Liver (tissue), 9 donors: ENCODE measurements around the gene ABTB2. TPM values are rescaled to one million over a fixed set of nuclear protein-coding genes. Genes with fewer than 3 reads are reported as not detected.

Experiments
- DNase-seq: peaks from one replicate; pipeline ENCODE4 v3.0.0-alpha.2; 2017; ENCODE audit warnings: low spot score
- H3K27ac ChIP-seq, 2 donors: one replicate each; pipeline ENCODE4 v1.7.0; 2013; ENCODE audit warnings: inconsistent platforms in 2 of 2, low read length in 2 of 2, control low read depth in 1 of 2, low read depth in 1 of 2, mild to moderate bottlenecking in 1 of 2
- H3K27me3 ChIP-seq, 4 donors: one replicate each; pipeline versions ENCODE4 v1.6.1 to v1.7.0; 2013; ENCODE audit warnings: low read length in 3 of 4, inconsistent platforms in 1 of 4, mild to moderate bottlenecking in 1 of 4, moderate library complexity in 1 of 4; ENCODE audit not compliant: control insufficient read depth in 4 of 4, insufficient read depth in 4 of 4
- H3K36me3 ChIP-seq, 4 donors: one replicate each; pipeline versions ENCODE4 v1.6.1 to v1.7.0; 2013; ENCODE audit warnings: low read length in 3 of 4, mild to moderate bottlenecking in 3 of 4, low read depth in 1 of 4, moderate library complexity in 1 of 4; ENCODE audit not compliant: control insufficient read depth in 4 of 4, insufficient read depth in 3 of 4
- H3K4me1 ChIP-seq, 4 donors: one replicate each; pipeline versions ENCODE4 v1.6.1 to v1.7.0; 2013; ENCODE audit warnings: low read length in 3 of 4, mild to moderate bottlenecking in 3 of 4, moderate library complexity in 1 of 4; ENCODE audit not compliant: control insufficient read depth in 4 of 4, insufficient read depth in 4 of 4
- H3K4me3 ChIP-seq, 3 donors: one replicate each; pipeline versions ENCODE4 v1.6.1 to v1.7.0; 2013; ENCODE audit warnings: low read length in 3 of 3, control low read depth in 1 of 3, low read depth in 1 of 3, mild to moderate bottlenecking in 1 of 3
- H3K9ac ChIP-seq, 2 donors: one replicate each; pipeline ENCODE4 v1.7.0; 2013; ENCODE audit warnings: low read length in 2 of 2, mild to moderate bottlenecking in 2 of 2, moderate library complexity in 2 of 2, control low read depth in 1 of 2, low read depth in 1 of 2
- H3K9me3 ChIP-seq, 4 donors: one replicate each; pipeline versions ENCODE4 v1.6.1 to v1.7.0; 2013; ENCODE audit warnings: low read length in 3 of 4; ENCODE audit not compliant: control insufficient read depth in 4 of 4
- EGR1 ChIP-seq, 2 donors: IDR thresholded peaks; 2 replicates each; pipeline ENCODE4 v1.6.1; 2016 to 2018; ENCODE audit warnings: antibody characterized with exemption in 2 of 2, low read depth in 2 of 2
- FOXA1 ChIP-seq: IDR thresholded peaks from 2 replicates; pipeline ENCODE4 v1.6.1; 2016; ENCODE audit warnings: antibody characterized with exemption
- GABPA ChIP-seq, 2 donors: IDR thresholded peaks in 1 of 2; conservative IDR thresholded peaks in 1 of 2; 2 replicates each; pipeline ENCODE4 v1.6.1; 2016; ENCODE audit warnings: antibody characterized with exemption in 2 of 2, mild to moderate bottlenecking in 1 of 2, moderate library complexity in 1 of 2
- HNF4A ChIP-seq, 2 donors: conservative IDR thresholded peaks; 2 replicates each; pipeline ENCODE4 v1.6.1; 2016; ENCODE audit warnings: antibody characterized with exemption in 2 of 2, mild to moderate bottlenecking in 2 of 2
- HNF4G ChIP-seq: IDR thresholded peaks from 2 replicates; pipeline ENCODE4 v1.6.1; 2016; ENCODE audit warnings: antibody characterized with exemption
- JUND ChIP-seq, 2 donors: IDR thresholded peaks; 2 replicates each; pipeline ENCODE4 v1.6.1; 2016; ENCODE audit warnings: antibody characterized with exemption in 2 of 2
- NR2F2 ChIP-seq: IDR thresholded peaks from 2 replicates; pipeline ENCODE4 v1.6.1; 2016; ENCODE audit warnings: antibody characterized with exemption
- RAD21 ChIP-seq, 2 donors: IDR thresholded peaks; 2 replicates each; pipeline ENCODE4 v1.6.1; 2016; ENCODE audit warnings: antibody characterized with exemption in 2 of 2, mild to moderate bottlenecking in 2 of 2
- RXRA ChIP-seq, 2 donors: IDR thresholded peaks; 2 replicates each; pipeline ENCODE4 v1.6.1; 2017 to 2018; ENCODE audit warnings: antibody characterized with exemption in 2 of 2, mild to moderate bottlenecking in 1 of 2
- SP1 ChIP-seq: IDR thresholded peaks from 2 replicates; pipeline ENCODE4 v1.6.1; 2018; ENCODE audit warnings: antibody characterized with exemption, mild to moderate bottlenecking
- TAF1 ChIP-seq: conservative IDR thresholded peaks from 2 replicates; pipeline ENCODE4 v1.6.1; 2016; ENCODE audit warnings: antibody characterized with exemption, mild to moderate bottlenecking
- YY1 ChIP-seq: IDR thresholded peaks from 2 replicates; pipeline ENCODE4 v1.6.1; 2016; ENCODE audit warnings: antibody characterized with exemption, mild to moderate bottlenecking
- WGBS: extraction: QIAGEN DNeasy Blood & Tissue Kit; methylation state at CpG from one replicate; pipeline ENCODE4 v1.1.7; 2013; 5-methylcytosine and 5-hydroxymethylcytosine counted together
- polyA plus RNA-seq, 2 donors: library from polyadenylated mRNA; stranded (reverse) in 1 of 2; unstranded in 1 of 2; fragments of 200-250 nt in 1 of 2; fragments of >200 nt in 1 of 2; fragmentation: Nextera tagmentation in 1 of 2; extraction: Ambion mirVana in 1 of 2; gene quantifications; one replicate each; pipeline versions ENCODE4 v1.2.1 to v1.2.3, GENCODE V29; 2013 to 2015
- total RNA-seq, 2 donors: library from RNA; depleted of rRNA; stranded (reverse); fragments of >200 nt; gene quantifications; one replicate each; pipeline ENCODE4 v1.2.3, GENCODE V29; 2014
- TF ChIP-seq, protein P1 (sequence below): IDR thresholded peaks from 2 replicates; pipeline ENCODE4 v1.6.1; 2016; ENCODE audit warnings: antibody characterized with exemption
- TF ChIP-seq, protein P2 (sequence below): fragments of 150-350 bp; IDR thresholded peaks from 2 replicates; pipeline ENCODE4 v1.5.1; 2017; ENCODE audit warnings: improper control_type of control experiment, low read depth, low read length; ENCODE audit not compliant: missing input control
- TF ChIP-seq, protein P3 (sequence below): IDR thresholded peaks from 2 replicates; pipeline ENCODE4 v1.6.1; 2016; ENCODE audit warnings: antibody characterized with exemption
- TF ChIP-seq, protein P4 (sequence below): IDR thresholded peaks from 2 replicates; pipeline ENCODE4 v1.6.1; 2016; ENCODE audit warnings: antibody characterized with exemption, mild to moderate bottlenecking
- TF ChIP-seq, protein P5 (sequence below): IDR thresholded peaks from 2 replicates; pipeline ENCODE4 v1.6.1; 2016; ENCODE audit warnings: antibody characterized with exemption
- donor health status: healthy.
- donor health status: healthy.
- donor health status: healthy.
- donor health status: healthy.
- donor health status: healthy.

ABTB2 gene
- total and polyA plus RNA-seq, 4 donors: 2.4 to 8.9 (median 6.1) TPM

DNA sequence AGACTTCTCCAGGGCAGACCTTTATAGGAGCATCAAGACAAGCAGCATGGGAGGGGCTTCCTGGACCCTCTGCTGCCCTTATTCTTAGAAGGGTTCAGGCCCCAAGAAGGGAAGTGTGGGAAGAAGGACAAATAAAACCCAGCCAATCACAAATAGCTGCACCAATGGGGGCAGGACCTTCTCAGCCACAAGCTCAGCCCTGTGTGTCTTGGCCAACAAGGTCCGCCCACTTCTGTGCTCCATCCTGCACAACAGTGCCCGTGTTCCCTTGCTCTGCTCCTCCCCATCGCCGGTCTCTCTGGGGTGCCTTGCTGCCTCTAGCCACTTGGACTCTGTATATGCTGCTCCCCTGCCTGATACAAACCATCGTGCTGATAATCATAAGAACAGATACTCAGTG lies 166.2 kb downstream of the ABTB2 start:
- Histone ChIP-seq H3K9ac (no peak overlapping the region), H3K4me3 (no peak overlapping the region), H3K27me3 (no peaks in the 10 kb centered on the region), H3K4me1 (peaks cover 0 to 3% (median 0%) of the 10 kb centered on the region in 4 donors), H3K27ac (no peak overlapping the region), H3K9me3 (no peaks in the 10 kb centered on the region), H3K36me3 (peaks cover 0 to 5% (median 2%) of the 10 kb centered on the region in 4 donors)
- DNase-seq: no peak
- TF ChIP-seq, protein P1, sequence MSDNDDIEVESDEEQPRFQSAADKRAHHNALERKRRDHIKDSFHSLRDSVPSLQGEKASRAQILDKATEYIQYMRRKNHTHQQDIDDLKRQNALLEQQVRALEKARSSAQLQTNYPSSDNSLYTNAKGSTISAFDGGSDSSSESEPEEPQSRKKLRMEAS: no peak
- TF ChIP-seq, protein P2, sequence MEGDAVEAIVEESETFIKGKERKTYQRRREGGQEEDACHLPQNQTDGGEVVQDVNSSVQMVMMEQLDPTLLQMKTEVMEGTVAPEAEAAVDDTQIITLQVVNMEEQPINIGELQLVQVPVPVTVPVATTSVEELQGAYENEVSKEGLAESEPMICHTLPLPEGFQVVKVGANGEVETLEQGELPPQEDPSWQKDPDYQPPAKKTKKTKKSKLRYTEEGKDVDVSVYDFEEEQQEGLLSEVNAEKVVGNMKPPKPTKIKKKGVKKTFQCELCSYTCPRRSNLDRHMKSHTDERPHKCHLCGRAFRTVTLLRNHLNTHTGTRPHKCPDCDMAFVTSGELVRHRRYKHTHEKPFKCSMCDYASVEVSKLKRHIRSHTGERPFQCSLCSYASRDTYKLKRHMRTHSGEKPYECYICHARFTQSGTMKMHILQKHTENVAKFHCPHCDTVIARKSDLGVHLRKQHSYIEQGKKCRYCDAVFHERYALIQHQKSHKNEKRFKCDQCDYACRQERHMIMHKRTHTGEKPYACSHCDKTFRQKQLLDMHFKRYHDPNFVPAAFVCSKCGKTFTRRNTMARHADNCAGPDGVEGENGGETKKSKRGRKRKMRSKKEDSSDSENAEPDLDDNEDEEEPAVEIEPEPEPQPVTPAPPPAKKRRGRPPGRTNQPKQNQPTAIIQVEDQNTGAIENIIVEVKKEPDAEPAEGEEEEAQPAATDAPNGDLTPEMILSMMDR: no peak
- TF ChIP-seq JUND (IDR thresholded peaks at IDR 0.05) (no peak), EGR1 (IDR thresholded peaks at IDR 0.05; ENCODE audit: low read depth in 2 of 2) (no peak), GABPA (IDR thresholded peaks at IDR 0.05 in 1 of 2, conservative IDR thresholded peaks at IDR 0.05 in 1 of 2) (no peak), TAF1 (no peak), RAD21 (IDR thresholded peaks at IDR 0.05) (no peak), YY1 (no peak), RXRA (IDR thresholded peaks at IDR 0.05) (no peak), NR2F2 (no peak), FOXA1 (no peak), SP1 (no peak), HNF4G (no peak)
- TF ChIP-seq, protein P3, sequence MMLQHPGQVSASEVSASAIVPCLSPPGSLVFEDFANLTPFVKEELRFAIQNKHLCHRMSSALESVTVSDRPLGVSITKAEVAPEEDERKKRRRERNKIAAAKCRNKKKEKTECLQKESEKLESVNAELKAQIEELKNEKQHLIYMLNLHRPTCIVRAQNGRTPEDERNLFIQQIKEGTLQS: no peak
- TF ChIP-seq, protein P4, sequence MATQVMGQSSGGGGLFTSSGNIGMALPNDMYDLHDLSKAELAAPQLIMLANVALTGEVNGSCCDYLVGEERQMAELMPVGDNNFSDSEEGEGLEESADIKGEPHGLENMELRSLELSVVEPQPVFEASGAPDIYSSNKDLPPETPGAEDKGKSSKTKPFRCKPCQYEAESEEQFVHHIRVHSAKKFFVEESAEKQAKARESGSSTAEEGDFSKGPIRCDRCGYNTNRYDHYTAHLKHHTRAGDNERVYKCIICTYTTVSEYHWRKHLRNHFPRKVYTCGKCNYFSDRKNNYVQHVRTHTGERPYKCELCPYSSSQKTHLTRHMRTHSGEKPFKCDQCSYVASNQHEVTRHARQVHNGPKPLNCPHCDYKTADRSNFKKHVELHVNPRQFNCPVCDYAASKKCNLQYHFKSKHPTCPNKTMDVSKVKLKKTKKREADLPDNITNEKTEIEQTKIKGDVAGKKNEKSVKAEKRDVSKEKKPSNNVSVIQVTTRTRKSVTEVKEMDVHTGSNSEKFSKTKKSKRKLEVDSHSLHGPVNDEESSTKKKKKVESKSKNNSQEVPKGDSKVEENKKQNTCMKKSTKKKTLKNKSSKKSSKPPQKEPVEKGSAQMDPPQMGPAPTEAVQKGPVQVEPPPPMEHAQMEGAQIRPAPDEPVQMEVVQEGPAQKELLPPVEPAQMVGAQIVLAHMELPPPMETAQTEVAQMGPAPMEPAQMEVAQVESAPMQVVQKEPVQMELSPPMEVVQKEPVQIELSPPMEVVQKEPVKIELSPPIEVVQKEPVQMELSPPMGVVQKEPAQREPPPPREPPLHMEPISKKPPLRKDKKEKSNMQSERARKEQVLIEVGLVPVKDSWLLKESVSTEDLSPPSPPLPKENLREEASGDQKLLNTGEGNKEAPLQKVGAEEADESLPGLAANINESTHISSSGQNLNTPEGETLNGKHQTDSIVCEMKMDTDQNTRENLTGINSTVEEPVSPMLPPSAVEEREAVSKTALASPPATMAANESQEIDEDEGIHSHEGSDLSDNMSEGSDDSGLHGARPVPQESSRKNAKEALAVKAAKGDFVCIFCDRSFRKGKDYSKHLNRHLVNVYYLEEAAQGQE: no peak
- 90% methylated on average over 5 of the region's 5 CpGs for WGBS

DNA sequence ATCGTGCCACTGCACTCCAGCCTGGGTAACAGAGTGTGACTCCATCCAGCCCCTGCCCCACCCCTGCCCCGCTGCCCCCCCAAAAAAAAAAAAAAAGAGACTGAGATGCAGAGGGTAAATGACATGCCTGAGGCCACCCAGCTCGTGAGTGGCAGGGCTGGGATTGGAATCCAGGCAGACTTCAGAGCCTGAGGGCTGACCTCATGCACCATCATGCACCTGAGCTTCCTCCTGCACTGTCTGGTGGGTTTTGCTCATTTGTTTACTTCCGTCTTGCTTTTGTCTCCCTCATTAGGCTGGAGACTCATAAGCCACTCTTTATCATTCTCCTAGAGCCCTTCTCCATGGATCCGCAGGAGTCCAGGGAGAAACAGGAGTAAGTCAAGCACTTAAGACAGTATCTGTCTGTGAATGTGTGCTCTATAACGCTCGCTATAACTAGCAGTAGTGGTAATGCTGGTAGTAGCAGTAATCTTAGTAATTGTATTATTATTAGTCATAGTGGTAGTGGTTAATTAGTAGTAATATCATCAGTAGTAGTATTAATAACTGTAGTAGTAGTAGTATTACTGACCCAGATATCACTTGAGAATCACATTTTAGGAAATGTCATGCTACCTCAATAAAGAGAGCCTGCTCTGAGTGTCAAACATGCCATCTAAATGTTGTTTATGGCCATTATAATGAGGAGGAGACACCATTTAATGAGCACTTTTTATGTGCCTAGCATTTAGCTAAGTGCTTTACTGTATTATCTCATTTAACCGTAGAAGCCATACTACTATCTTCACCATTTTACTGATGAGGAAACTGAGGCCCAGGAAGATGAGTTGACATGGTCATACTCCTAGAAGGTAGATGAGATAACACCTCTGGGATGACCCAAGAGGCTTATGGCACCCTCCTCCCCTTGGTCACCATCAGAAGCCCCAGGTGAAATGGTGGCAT lies 167.3 kb downstream of the ABTB2 start:
- Histone ChIP-seq H3K4me3 (no peak overlapping the region), H3K36me3 (peaks cover 0 to under 1% (median 0%) of the 10 kb centered on the region in 4 donors), H3K27me3 (no peaks in the 10 kb centered on the region), H3K4me1 (peaks cover 0 to 3% (median 0%) of the 10 kb centered on the region in 4 donors), H3K9me3 (no peaks in the 10 kb centered on the region), H3K9ac (no peak overlapping the region), H3K27ac (no peak overlapping the region)
- no peak for DNase-seq
- WGBS: 92% methylated on average over 8 of the region's 8 CpGs
- TF ChIP-seq EGR1 (IDR thresholded peaks at IDR 0.05; ENCODE audit: low read depth in 2 of 2) (no peak), HNF4G (no peak), NR2F2 (no peak), SP1 (no peak), FOXA1 (no peak), HNF4A (conservative IDR thresholded peaks at IDR 0.05) (no peak)
- TF ChIP-seq, protein P5, sequence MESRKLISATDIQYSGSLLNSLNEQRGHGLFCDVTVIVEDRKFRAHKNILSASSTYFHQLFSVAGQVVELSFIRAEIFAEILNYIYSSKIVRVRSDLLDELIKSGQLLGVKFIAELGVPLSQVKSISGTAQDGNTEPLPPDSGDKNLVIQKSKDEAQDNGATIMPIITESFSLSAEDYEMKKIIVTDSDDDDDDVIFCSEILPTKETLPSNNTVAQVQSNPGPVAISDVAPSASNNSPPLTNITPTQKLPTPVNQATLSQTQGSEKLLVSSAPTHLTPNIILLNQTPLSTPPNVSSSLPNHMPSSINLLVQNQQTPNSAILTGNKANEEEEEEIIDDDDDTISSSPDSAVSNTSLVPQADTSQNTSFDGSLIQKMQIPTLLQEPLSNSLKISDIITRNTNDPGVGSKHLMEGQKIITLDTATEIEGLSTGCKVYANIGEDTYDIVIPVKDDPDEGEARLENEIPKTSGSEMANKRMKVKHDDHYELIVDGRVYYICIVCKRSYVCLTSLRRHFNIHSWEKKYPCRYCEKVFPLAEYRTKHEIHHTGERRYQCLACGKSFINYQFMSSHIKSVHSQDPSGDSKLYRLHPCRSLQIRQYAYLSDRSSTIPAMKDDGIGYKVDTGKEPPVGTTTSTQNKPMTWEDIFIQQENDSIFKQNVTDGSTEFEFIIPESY: no peak
- TF ChIP-seq, protein P4: no peak
